ENCODE measurements around the gene ABCA2. TPM values are rescaled to one million over a fixed set of nuclear protein-coding genes. Genes with fewer than 3 reads are reported as not detected.
A peak's percentile ranks its signal among the peaks of the same experiment; 100 is the strongest.

The ABCA2 gene
- total and polyA plus RNA-seq, 3 donors from 2014 or later: 33.6 to 65.5 (median 56.0) TPM

GRCh38 chr9:136983167-136983566, 44.9 kb downstream of the ABCA2 start:
- no peaks in the 10 kb centered on the region for H3K9me3 ChIP-seq
- no peak overlapping the region for H3K4me3 ChIP-seq
- intact Hi-C loops (cut with DNase I; ENCODE audit: low total_unique reads): no loop called here
- 60 to 61% methylated on average over 7 to 9 of the region's 9 CpGs for WGBS, 2 donors
- no peaks in the 10 kb centered on the region for H3K27me3 ChIP-seq
- H3K4me1 ChIP-seq: peaks cover 33% of the 10 kb centered on the region
- DNase-seq: no peak
- H3K27ac ChIP-seq: no peak overlapping the region
- H3K36me3 ChIP-seq (ENCODE audit: low read depth, missing control alignments): no peaks in the 10 kb centered on the region
- TF ChIP-seq CTCF (IDR thresholded peaks at IDR 0.05) (no peak), POLR2A (IDR thresholded peaks at IDR 0.05) (no peak)

- Histone ChIP-seq H3K27ac (peak within 1 kb of the TSS; percentile 24 to 68), H3K9me3 (no peaks in the 10 kb centered on the region), H3K4me1 (peaks cover 33% of the 10 kb centered on the region), H3K27me3 (no peaks in the 10 kb centered on the region), H3K36me3 (ENCODE audit: low read depth, missing control alignments) (no peaks in the 10 kb centered on the region), H3K4me3 (no peak within 1 kb of the TSS)
- DNase-seq: no peak
- TF ChIP-seq CTCF (IDR thresholded peaks at IDR 0.05): no peak
- no peak for TF ChIP-seq POLR2A (IDR thresholded peaks at IDR 0.05)
- intact Hi-C loops (cut with DNase I; ENCODE audit: low total_unique reads): no loop called here
- 58 to 87% methylated on average over 5 to 18 of the region's 18 CpGs for WGBS, 2 donors
These were observed 45.6 kb downstream of the ABCA2 start, which contains the start of gene LCNL1 for GRCh38 chr9:136982232-136983051. Gene LCNL1 (plus strand): TSS chr9:136982993. CDS start chr9:136983587, 594 bp downstream.

- WGBS, 2 donors: 35 to 51% methylated on average over 13 to 17 of the region's 17 CpGs
- DNase-seq: peak; percentile 74
- intact Hi-C loops (cut with DNase I; ENCODE audit: low total_unique reads): no loop called here
These were observed 46.3 kb downstream of the ABCA2 start for GRCh38 chr9:136981588-136982231.

GRCh38 chr9:136980669-136981478, 47.2 kb downstream of the ABCA2 start:
- no peaks in the 10 kb centered on the region for H3K36me3 ChIP-seq (ENCODE audit: low read depth, missing control alignments)
- no peaks in the 10 kb centered on the region for H3K27me3 ChIP-seq
- peak overlapping the region in 1 of 2 donors; percentile 77 for H3K27ac ChIP-seq
- no peak for DNase-seq
- 64 to 71% methylated on average over 8 to 16 of the region's 16 CpGs for WGBS, 2 donors
- no peaks in the 10 kb centered on the region for H3K9me3 ChIP-seq
- intact Hi-C loops (cut with DNase I; ENCODE audit: low total_unique reads): no loop called here
- TF ChIP-seq CTCF (IDR thresholded peaks at IDR 0.05) (no peak), POLR2A (IDR thresholded peaks at IDR 0.05) (no peak)
- H3K4me3 ChIP-seq: peak overlapping the region in 1 of 2 donors; percentile 67
- peaks cover 44% of the 10 kb centered on the region for H3K4me1 ChIP-seq

More at GRCh38 chr9:136981588-136982231, 46.3 kb downstream of the ABCA2 start:
- H3K27me3 ChIP-seq: no peaks in the 10 kb centered on the region
- H3K4me1 ChIP-seq: peaks cover 38% of the 10 kb centered on the region
- no peaks in the 10 kb centered on the region for H3K36me3 ChIP-seq (ENCODE audit: low read depth, missing control alignments)
- H3K9me3 ChIP-seq: no peaks in the 10 kb centered on the region
- TF ChIP-seq CTCF (IDR thresholded peaks at IDR 0.05): no peak
- TF ChIP-seq POLR2A (IDR thresholded peaks at IDR 0.05): no peak
- peak overlapping the region; percentile 24 to 68 for H3K27ac ChIP-seq
- no peak overlapping the region for H3K4me3 ChIP-seq
